ENCODE measurements around the gene CLRN2.
"Not testable (repeated sequence)": the region's sequence is repeated elsewhere in the genome, so short reads cannot be mapped to it uniquely, and the experiment has no call there.

The CLRN2 gene

DNA sequence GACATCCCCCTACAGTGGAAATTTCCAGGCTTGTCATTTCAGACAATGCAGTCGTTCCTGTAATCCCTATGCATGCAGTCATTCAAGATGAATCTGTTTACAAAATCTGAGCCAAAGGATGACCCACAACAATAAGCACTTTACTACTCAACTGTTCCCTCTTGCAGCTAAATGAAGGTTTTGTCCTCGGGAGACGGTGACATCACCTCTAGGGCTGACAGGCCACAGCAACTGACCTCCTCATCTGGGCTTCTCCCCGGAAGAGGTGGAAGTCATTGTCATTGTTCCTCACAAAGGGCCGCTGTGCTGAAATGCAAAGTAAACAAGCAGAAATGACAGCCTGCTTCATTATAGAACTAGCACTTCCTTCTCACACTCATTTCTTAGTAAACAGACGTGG lies 29.2 kb downstream of the CLRN2 start:
- DNase-seq, result peak in 44 of 51 donors; percentile 5 to 95 (median 72)

DNA sequence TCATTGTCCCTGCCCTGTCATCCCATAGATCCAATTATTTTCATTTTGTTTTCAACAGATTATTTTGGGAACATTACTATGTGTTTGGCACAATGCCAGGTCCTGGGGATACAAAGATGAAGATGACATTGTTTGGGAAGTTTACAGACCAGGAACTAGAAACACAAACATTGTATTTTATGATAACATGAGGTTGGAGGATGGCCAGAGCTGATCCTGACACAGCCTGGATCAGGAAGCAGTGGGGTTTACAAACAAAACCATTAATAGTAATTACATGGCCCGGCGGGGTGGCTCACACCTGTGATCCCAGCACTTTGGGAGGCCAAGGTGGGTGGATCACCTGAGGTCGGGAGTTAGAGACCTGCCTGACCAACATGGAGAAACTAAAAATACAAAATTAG lies 29.9 kb downstream of the CLRN2 start:
- DNase-seq, result peak in 26 of 51 donors; percentile 5 to 84 (median 24)

DNA sequence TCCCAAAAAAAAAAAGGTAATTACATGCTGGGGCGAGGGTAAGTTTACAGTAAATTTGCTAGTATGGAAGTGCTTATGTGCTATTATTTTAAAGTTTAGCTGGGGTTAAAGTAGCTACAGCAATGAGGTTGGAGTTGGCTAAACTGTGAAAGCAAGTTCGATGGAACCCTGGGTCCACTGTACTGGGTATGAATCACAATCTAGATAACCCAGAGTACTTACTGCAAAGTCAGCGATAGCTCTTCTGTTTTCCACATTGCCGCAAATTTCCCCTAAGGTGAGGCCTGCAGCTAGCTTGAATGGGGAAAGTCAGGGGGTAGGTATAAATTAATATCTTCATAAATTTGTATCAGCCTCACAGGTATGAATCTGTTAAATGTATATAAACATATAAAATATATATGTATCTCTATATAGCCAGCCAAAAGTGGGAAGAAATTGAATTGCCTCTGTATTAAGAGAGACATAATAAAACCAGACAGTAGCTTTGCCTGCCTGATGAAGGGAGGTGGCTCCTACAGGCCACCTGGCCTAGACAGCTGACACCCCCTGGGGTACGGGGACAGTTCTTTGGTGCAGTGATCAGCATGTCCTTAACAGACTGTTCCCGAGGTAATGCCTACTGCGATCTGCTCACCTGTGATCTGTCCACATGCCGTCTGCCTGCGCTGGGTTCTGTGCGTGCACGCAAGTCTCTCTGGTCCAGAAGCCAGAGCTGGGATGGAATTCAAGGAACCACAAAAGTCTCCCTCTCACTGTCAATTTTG lies 30.6 kb downstream of the CLRN2 start:
- DNase-seq, result peak in 1 of 51 donors; percentile 58

DNA sequence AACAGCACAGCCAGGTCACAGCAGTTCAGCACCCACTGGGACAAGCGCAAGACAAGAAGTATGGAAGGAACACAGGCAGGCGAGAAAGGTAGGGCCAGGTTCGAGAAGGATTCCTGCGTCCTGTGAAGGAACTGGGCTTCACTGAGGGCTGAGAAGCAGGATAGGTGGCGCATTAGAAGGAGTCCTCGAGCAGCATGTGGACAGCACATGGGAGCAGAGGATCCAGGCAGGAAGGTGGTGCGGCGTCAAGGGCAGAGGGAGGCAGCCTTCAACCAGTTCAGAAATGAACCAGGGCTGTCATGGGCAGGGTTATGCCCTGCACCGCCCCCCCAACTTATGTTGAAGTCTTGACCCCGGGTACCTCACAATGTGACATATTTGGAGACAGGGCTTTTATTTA lies 31.3 kb downstream of the CLRN2 start:
- no peak for DNase-seq

DNA sequence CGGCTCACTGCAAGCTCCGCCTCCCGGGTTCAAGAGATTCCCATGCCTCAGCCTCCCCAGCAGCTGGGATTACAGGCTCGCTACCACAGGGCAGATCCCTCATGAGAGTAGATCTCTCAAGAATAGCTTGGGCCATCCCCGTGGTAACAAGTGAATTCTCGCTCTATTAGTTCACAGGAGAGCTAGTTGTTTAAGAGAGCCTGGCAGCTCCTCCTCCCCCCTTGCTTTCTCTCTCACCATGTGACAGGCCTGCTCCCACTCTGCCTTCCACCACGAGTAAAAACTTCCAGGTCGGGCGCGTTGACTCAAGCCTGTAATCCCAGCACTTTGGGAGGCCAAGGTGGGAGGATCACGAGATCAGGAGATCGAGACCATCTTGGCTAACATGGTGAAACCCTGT lies 31.7 kb downstream of the CLRN2 start:
- DNase-seq, result no peak

DNA sequence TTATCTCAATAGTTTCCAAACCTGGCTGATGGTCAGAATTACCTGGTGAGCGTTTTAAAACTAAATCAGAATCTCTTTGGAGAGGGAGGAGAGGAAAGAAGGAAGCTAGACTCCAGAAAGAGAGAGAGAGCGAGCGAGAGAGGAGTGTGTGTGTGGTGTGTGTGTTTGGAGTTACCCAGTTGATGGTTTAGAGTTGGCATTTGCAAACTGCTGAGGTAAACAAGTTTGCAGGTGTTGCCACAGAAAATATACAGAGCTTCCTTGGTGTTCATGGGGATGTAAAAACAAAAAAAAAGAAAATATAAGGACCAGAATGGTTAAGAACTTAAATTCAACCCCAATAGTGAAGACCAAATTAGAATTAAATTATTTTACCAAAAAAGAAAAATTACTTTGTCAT lies 35.6 kb downstream of the CLRN2 start:
- no peak for DNase-seq

DNA sequence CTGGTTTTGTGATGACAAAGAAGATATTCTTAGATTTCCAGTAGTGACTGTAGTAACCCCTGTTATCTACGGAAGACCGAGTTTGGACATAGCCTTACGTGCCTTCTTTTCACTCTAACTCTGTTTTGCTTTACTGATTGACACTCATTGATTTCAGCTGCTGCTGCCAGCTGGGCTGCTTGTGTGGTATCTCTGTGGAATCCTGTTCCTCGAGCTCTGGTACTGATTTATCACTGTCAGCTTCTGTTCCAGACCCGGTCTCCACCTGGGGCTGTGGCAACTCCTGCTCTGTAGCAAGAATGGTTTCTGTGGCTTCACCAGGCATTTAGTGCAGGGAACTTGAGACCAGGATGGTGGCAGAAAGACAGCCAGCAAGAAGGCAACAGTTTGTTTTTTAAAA lies 37.5 kb downstream of the CLRN2 start:
- peak in 1 of 51 donors; percentile 6 for DNase-seq

DNA sequence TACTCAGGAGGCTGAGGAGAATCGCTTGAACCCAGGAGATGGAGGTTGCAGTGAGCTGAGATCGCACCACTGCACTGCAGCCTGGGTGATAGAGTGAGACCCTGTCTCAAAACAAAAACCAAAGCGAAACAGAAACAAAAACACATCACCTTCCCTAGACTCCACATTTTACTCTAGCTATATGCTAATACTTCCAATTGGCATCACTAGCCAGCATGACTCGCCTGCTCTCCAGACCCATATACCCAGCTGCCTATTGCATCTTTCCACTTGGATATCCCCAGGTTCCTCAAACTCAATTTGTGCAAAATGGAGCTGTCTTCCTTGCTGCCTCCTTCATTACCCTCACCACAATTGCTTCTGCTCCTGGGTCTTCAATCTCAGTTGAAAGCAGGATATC lies 39.6 kb downstream of the CLRN2 start:
- no peak for DNase-seq

DNA sequence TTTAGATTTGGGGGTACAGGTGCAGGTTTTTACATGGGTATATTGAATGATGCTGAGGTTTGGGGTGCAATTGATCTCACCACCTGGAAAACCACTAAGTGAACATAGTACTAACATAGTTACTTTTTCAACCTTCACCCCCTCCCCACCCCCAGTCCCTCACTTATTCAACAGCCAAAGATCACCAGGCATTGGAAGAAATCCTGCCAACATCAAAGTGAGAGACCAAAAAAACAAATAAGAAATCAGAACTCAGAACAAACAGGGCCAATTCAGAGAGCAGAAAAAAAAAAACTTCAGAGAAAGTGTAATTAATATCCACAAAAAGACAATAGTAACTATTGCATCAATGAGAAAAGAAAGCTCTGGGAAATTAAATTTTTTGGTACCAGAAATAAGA lies 41.5 kb downstream of the CLRN2 start:
- DNase-seq, result no peak

DNA sequence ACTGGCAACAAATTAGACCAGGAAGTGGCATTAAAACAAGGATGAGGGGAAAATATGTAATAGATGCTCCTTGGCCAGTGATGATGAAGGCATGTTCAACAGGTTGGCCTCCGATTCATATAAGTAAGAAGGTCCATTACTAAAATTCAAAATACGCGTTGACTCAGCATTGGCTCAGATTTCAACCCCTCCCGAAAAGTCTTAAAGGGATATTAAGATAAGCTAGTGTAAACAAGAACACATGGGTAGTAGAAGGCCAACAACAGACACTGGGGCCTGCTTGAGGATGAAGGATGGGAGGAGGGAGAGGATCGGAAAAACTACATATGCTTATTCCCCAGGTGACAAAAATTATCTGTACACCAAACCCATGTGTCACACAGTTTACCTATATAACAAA lies 42.9 kb downstream of the CLRN2 start:
- DNase-seq, result no peak

DNA sequence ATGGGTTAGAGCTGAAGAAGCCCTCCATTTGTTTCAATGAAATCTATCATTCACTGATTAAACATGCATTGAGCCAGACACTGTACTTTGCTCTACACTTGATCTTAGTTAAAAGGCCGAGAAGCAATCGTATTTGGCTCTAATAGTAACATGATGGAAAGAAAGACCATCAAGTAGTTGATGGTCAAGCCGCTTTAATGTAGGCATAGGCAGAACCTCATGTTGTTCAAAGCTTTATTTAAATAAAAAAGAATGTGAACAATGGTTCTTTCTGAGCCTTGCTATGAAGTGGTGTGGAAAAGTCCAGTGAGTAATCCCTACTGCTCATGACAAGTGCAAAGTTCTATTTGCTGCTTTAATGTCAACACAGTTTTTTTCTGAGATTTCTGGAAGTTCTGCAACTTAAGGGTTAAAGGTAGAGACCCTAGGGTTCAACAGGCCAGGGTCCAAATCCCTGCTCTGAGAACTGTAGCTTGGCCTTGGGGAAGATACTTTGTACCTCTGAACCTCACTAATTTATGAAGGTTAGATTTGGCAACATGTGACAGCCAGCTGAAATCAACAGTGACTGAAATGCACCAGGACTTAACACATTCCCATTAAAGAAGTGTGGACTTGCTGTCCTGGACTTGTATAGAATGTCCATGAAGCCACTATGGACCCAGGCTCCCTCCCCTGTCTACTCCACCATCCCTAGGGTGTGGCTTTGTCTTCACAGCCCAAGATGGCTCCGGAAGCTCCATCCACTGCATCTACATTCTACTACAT lies 44.2 kb downstream of the CLRN2 start:
- no peak for DNase-seq

DNA sequence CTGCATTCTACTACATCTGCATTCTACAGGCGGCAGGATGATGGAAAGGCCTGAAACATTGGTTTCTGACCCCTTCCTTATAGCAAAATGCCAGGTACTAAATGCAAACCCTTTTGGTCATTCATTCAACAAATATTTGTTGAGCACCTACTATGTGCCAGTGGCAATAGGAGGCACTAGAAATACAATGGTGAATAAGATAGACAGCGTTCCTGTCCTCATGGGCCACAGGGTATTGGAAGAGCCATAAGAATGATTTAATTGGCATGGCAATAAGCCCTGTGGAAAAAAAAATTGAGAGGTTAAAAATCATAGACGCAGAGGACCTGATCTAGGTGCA lies 44.7 kb downstream of the CLRN2 start:
- no peak for DNase-seq

DNA sequence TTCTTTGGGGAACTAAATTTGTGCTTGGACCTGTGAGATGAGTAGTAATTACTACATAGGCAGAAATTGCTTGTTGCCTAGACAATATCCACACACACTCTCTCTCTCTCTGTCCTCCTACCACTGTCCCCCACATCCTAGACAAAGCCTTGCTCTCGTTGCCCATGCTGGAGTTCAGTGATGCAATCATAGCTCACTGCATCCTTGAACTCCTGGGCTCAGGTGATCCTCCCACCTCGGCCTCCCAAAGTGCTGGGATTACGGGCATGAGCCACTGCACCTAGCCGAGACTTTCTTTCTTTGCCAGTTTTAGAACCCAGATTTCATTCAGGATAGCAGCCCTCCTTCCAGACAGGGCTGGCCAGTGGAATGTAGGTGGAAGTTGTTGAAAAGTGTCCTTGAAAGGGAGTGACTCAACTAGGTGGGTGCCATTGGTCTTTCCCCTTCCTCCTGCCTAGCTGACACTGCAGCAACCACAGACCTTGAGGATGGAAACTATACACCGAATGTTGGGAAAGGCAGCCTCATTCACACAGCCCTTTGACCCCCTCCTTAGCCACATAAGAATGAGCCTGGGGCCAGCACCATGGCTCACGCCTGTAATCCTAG lies 45.2 kb downstream of the CLRN2 start:
- no peak for DNase-seq

DNA sequence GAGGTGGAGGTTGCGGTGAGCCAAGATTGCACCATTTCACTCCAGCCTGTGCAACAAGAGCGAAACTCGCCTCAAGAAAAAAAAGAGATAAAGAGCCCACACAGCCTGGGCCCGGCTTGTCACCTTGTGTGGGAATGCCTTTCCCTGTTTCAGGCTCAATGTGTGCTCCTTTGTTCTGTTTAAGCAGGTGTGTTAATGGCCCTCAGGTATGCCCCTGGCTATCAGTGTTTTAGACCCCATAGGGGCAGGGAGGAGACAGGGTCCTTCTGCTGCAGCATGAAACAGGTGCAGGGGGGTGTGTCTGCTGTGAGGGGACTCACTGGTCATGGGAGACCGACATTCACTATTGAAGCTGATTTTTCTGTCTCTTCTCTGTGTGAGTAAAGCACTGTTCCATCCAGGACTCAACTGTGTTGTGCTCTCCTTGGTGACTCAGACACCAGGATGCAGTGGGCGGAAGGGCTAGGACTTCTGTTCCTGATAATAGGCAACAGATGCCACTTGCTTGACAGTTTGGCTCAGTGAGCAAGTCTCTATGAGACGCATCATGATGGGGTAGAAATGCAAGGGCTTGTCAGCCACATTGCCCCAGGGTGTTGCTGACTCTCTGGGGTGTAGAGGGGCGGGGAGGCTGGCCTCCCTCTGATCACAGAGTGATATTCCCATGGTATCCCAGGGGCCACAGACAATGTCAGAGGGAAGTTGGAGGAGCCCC lies 46.4 kb downstream of the CLRN2 start:
- DNase-seq, result peak in 1 of 51 donors; percentile 46

DNA sequence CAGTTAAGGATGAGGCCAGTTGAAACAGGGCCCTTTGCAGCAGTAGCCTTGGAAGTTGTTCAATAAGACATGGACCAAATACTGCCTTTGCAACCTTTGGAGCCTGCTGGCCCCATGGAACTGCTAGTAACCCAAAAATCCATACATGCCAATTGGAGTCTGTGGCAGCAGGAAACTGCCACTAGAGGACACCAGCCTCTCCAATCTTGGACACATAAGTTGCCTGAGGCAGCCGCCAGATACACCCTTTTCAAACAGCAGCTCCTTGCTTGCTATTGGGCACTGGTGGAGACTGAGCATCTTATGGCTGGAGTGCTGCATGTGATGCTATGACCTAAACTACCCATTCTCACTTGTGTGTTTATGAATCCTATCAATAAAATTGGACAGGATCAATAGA lies 47.2 kb downstream of the CLRN2 start:
- DNase-seq, result peak in 5 of 51 donors; percentile 6 to 21 (median 15)

DNA sequence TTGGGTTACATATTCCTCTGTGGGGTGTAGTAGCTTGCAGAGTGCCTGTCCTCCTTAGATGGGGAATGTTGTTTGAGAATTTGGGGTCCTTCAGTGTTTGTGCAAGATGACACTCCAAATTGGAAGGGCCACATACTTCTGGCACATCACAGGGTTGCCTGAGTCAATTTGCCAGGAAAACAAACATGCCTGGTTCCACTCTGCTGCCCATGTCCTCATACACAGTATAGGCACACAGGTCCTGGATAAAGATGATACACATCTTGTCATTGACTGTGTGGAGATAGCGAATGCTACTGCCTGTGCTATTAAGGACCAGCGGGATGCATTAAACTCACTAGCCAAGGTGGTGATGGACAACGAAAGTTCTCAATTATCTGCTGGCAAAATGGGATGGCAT lies 50.9 kb downstream of the CLRN2 start:
- no peak for DNase-seq

DNA sequence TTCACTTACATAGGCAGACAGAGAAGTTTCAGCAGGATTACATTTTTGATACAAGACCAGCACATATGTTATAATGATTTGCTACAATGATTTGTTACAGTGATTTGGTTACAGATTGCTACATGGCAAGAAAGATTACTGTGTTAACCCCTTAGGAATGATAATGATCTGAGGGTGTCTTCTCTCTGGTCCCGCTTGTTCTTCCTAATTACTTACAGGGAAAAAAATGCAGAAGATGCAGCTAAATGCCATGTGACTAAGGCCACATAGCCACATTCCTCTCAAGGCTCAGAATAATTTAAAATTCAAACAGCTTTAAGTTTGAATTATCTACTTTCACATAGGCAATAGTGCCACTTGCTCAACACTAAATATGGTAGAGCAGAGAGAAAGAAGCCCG lies 52.3 kb downstream of the CLRN2 start:
- DNase-seq, result no peak

DNA sequence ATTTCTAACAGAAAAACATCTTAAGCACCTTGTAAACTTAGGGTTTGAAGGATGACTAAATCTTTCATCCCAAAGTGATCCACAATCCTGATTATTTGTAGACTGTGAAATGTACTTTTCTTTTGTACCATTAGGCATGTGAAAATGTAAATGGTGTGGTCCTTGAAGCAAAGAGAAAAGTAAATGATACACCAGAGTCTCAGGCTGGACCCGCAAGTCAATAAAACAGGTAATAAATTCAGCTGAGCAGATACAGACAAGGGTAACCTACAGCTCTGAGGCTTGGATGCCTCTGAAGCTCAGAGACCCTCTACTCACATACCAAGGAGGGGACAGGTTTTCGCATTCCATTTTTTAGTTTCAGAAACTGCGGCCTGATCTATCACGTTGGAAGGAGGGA lies 59.2 kb downstream of the CLRN2 start:
- no peak for DNase-seq

DNA sequence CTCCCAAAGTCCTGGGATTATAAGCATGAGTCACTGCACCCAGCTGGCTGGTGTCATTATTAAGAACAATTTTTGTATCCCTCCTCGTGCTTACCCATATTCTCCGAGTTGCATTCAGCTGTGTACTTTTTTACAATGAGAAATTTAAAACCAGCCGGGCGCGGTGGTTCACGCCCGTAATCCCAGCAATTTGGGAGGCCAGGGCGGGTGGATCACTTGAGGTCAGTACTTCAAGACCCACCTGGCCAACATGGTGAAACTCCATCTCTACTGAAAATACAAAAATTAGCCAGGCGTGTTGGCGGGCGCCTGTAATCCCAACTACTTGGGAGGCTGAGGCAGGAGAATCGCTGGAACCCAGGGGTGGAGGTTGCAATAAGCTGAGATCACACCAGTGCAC lies 60.2 kb downstream of the CLRN2 start:
- not testable (repeated sequence) for DNase-seq

Data from hypothalamus (tissue), 51 donors.